Renal pelvis (tissue), 4 donors: ENCODE results near the gene NACAD. TPM values are rescaled to one million over a fixed set of nuclear protein-coding genes. Genes with fewer than 3 reads are reported as not detected.

ENCODE experiments used
- DNase-seq: peaks from one replicate; pipeline ENCODE4 v3.0.0-alpha.2; 2013
- polyA plus RNA-seq, 3 donors: library from polyadenylated mRNA; unstranded; fragments of 120-200 nt; gene quantifications; one replicate each; pipeline ENCODE4 v1.2.1, GENCODE V29; 2013; ENCODE audit not compliant: insufficient read length in 3 of 3

The NACAD gene
- polyA plus RNA-seq, 3 donors = 7.0 to 10.8 (median 9.4) TPM

DNA sequence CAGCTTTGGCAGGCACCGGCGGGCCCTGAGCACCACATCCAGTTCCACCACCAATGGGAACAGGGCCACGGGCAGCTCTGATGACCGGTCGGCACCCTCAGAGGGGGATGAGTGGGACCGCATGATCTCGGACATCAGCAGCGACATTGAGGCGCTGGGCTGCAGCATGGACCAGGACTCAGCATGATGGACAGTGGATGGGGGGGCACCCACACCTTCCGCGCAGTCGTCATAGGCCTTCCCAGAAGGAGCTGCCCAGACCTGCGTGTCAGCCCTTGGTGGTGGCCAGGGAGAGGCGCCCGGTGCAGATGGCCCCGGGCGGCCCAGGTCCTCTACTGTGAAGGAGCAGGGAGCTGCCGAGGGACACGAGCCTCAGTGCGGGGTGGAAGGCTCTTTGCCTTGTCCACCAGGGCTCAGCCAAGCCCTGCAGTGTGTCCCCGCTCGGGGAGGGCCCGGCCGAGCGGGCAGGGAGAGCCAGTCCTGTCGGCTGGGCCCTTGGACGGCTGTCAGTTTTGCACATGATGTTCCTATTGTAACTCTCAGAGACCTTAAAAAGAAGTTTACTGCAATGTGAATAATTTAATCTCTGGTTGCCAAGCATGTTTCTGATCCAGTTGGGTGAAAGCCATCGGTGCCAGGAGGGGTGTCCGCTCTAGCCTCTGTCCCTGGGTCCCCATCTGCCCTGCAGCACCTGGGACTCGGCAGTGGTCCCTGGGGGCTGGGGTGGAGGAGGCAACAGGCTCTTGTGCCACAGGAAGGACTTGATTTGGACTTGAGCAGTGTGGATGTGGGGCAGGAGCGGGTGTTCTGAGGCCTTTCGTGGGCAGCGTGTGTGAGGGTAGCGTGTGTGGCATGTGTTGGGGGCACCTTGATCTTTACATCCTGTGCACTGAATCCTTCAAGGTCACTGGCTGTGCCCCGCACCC lies 12.6 kb downstream of the NACAD start:
- no peak for DNase-seq

DNA sequence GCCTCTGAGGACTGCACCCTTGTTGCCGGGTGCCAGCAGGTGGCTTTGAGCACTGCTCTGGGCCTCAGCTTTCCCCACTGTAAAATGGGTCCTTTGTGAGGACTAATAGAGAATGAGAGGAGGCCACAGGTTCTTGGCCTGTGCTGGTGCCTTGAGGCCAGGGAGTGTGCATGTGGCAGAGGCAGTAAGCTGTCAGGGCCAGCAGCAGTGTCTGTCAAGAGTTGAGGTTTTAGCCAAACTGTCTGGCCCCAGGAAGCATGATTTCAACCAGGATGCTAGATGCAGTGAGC lies 13.5 kb downstream of the NACAD start:
- no peak for DNase-seq

GRCh38 chr7:45074528-45075354 lies 14.0 kb downstream of the NACAD start:
- DNase-seq = no peak

- no peak for DNase-seq
Measured at GRCh38 chr7:45073786-45074527, 14.8 kb downstream of the NACAD start.

GRCh38 chr7:45073031-45073785 lies 15.6 kb downstream of the NACAD start:
- DNase-seq = no peak

DNA sequence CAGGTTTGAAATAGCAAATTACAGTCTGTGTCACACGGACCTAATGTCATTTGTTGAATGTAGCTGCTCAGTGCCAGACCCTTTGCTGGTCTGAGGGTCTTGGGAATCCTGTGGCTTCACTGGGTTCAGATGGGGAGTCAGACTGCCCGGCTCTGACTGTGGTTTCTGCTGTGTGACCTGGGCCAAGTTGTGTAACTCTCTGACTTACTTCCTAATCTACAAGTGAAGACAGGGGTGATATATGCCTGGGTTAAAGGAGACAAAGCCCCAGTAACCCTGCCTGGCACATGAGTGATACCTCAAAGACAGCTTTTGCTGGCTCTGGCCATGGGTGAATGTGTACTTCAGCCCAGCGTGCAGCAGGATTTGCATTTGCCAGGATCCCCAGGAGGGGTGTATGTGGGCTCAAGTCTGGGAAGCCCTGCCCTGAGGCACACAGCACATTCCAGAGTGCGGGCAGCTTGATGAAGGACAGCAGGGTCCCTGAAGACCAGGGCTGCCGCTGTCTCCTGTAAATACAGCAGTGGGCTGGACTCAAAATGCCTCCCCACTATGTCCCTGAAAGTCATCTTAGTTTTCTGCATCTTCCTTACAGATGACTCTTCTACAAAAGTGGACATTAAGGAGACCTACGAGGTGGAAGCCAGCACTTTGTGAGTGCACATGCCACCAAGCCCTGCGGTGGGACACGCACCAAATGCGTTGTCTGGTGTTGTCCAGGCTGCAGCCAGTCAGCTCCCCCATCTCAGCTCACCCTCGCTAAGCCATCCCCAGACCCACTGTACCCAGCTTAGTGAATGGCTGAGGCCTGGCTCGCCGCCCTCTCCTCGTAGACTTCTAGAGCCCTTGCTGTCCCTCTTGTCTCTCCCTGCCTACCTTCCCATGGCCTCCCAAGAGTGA lies 16.4 kb downstream of the NACAD start:
- DNase-seq = no peak

DNA sequence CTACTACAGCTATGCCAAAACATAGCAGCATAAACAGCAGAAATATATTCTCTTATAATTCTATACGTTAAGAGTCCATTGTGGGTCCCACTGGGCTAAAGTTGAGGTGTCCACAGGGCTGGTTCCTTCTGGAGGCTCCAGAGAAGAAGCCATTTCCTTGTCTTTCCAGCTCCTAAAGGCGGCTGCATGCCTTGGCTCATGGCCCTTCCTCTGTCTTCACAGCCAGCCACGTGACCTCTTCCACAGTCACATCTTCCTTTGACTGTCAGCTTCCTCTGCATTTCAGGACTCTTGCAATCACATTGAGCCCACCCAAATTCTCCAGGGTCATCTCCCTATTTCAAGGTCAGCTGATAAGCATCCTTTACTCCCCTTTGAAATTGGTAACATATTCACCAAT lies 17.2 kb downstream of the NACAD start:
- no peak for DNase-seq

DNA sequence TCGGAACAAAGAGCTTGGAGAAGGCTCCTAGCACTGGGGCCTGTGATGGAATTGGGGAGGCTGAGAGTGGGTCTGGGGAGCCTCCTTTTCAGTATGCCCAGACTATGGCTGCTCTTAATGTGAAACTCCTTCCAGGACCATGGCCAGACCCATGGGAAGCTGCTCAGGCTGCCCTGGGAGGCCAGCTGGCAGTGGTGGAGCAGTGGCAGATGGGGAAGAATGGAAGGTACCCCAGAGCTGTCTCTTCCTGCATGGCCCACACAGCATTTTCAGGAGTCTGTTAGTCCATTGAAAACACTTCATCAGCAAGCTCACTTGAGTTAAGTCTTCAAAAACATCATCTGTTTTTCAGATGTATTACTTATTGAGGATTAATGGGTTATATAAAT lies 18.5 kb downstream of the NACAD start:
- no peak for DNase-seq

- no peak for DNase-seq
Measured at GRCh38 chr7:45069444-45070253, 19.1 kb downstream of the NACAD start.

- no peak for DNase-seq
Measured at GRCh38 chr7:45068236-45069023, 20.3 kb downstream of the NACAD start.

GRCh38 chr7:45067582-45067981 lies 21.2 kb downstream of the NACAD start:
- DNase-seq = no peak

DNA sequence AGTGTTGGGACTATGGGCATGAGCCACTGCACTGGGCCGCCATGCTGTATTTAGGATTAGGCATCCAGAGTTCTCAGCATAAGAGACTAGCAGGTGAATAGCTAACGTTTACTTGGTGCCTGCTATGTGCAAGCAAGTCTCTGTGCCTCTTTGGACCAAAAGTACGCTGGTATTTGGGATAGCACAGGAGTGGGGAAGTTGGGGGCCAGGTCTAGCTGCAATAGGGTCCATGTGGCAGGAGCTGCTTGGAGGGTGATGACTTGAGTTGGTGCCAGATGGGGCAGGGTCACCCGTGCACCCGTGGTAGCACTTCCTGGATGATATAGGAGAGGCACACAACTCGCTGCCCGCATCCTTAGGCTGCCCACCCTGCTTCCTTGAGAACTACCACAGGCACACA lies 22.4 kb downstream of the NACAD start:
- DNase-seq = no peak

DNA sequence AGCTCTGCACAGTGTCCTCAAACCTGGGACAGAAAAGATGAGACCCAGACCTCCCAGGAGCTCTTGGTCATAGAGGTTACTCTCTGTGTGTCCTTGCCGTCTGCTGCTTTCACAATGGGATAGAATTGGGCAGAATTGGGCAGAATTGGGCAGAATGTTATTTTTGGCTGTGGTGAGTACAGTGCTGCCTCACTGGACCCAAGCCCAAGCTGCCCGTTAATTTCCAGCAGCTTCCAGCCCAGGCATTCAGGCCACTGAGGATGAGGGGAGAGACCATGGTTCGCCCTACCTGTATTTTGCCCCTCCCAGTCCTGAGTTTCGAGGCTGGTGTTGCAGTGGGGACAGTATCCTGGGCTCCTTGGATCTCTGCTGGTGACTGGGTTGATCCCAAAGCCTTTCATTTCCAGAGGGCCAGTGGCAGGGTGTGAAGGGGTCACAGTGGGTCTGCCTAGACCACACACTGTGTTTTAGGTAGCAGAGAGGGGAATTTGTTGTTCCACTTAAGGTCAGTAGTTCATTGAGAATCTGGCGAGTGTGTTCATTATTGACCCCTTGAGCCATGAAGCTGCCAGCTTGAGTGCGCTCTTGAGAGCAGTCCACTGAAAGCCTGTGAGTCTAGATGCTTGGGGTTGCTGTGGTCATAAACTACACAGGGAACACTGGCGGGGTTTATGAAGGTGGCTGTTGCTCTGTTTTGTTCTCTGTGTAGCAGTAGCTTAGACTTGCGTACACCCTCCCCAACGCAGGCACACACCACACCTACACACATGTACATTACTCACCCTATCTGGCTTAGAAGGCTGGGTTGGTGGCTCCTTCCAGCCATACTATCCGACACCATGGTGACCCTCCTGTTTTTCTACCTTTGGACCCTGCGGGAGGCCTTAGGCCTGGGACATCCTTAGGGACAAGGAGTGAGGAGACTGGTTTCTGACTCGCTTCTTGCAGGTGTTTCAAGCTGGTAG lies 23.5 kb downstream of the NACAD start:
- no peak for DNase-seq

GRCh38 chr7:45064047-45064725 lies 24.6 kb downstream of the NACAD start:
- no peak for DNase-seq

GRCh38 chr7:45061806-45062425 lies 26.9 kb downstream of the NACAD start:
- no peak for DNase-seq

- no peak for DNase-seq
Measured at GRCh38 chr7:45061352-45061751, 27.4 kb downstream of the NACAD start.

- no peak for DNase-seq
Measured at GRCh38 chr7:45060295-45060694, 28.5 kb downstream of the NACAD start.
